ENCODE results near the gene PKMYT1. TPM values are rescaled to one million over a fixed set of nuclear protein-coding genes. Genes with fewer than 3 reads are reported as not detected.

The PKMYT1 gene
- total and polyA plus RNA-seq, 2 experiments from 2014 or later, result 90.9 to 100 TPM

DNA sequence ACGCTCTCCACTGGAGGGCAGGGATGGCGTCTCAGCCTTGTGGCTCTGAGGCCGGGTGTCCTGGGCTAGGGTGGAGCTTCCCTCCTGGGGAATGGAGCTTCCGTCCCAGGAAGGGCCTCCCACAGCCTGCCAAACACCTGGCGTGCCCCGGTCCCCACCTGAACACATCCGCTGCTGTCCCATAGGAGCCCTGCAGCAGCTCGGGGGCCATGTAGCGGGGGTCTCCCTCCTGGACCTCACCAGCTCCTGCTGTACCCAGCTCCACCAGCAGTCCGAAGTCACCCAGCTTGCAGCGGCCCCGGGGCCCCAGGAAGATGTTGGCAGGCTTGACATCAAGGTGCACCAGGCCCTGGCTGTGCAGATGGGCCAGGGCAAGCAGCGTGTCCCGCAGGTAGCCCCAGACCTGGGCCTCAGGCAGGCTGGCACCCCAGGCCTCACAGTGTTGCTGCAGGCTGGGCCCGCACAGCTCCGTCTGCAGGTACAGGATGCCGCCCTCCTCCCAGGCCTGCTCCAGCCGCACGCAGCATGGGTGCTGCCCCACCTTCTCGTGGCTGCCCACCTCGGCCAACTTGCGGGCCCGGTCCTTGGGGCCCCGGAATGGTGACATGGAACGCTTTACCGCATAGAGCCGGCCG, 5.0 kb downstream of the PKMYT1 start:
- Histone ChIP-seq H3F3A (replicated peaks; ENCODE audit: low read depth) (peaks cover 18% of the 10 kb centered on the region), H3K4me3 (no peak overlapping the region), H2AFZ (no peak overlapping the region), H3K79me2 (replicated peaks; ENCODE audit: insufficient read depth) (peaks cover 14% of the 10 kb centered on the region), H3K4me1 (ENCODE audit: insufficient read depth) (no peaks in the 10 kb centered on the region; the same call in 1 of the 2 replicates), H4K20me1 (replicated peaks; ENCODE audit: insufficient read depth) (peaks cover 17% of the 10 kb centered on the region), H3K4me2 (no peak overlapping the region), H3K27ac (ENCODE audit: low read depth) (no peak overlapping the region), H3K36me3 (ENCODE audit: insufficient read depth) (0 out of 2 replicates have a peak, but pooled peaks cover 3% of the 10 kb centered on the region), H3K9me2 (ENCODE audit: insufficient read depth) (no peaks in the 10 kb centered on the region), H3K27me3 (ENCODE audit: insufficient read depth) (no peaks in the 10 kb centered on the region)
- H3K27ac Mint-ChIP-seq, result no peak overlapping the region
- H3K9me3 Mint-ChIP-seq, result no peaks in the 10 kb centered on the region
- peaks cover 37% of the 10 kb centered on the region for H3K36me3 Mint-ChIP-seq (ENCODE audit: low read depth)
- peaks cover 15% of the 10 kb centered on the region; the same call in 2 of the 3 replicates for H3K4me1 Mint-ChIP-seq
- H3K27me3 Mint-ChIP-seq (ENCODE audit: insufficient read depth, low read depth, poor library complexity), result peaks cover 24% of the 10 kb centered on the region
- TF ChIP-seq EZH2 (IDR thresholded peaks at IDR 0.05; ENCODE audit: low read depth, unreplicated experiment), result no peak
- no peak for TF ChIP-seq EZH2phosphoT487 (IDR thresholded peaks at IDR 0.05; ENCODE audit: unreplicated experiment)
- no peak for TF ChIP-seq CREB1 (CRISPR knock-in tag; IDR thresholded peaks at IDR 0.05; ENCODE audit: low read depth)
- TF ChIP-seq, protein P1, sequence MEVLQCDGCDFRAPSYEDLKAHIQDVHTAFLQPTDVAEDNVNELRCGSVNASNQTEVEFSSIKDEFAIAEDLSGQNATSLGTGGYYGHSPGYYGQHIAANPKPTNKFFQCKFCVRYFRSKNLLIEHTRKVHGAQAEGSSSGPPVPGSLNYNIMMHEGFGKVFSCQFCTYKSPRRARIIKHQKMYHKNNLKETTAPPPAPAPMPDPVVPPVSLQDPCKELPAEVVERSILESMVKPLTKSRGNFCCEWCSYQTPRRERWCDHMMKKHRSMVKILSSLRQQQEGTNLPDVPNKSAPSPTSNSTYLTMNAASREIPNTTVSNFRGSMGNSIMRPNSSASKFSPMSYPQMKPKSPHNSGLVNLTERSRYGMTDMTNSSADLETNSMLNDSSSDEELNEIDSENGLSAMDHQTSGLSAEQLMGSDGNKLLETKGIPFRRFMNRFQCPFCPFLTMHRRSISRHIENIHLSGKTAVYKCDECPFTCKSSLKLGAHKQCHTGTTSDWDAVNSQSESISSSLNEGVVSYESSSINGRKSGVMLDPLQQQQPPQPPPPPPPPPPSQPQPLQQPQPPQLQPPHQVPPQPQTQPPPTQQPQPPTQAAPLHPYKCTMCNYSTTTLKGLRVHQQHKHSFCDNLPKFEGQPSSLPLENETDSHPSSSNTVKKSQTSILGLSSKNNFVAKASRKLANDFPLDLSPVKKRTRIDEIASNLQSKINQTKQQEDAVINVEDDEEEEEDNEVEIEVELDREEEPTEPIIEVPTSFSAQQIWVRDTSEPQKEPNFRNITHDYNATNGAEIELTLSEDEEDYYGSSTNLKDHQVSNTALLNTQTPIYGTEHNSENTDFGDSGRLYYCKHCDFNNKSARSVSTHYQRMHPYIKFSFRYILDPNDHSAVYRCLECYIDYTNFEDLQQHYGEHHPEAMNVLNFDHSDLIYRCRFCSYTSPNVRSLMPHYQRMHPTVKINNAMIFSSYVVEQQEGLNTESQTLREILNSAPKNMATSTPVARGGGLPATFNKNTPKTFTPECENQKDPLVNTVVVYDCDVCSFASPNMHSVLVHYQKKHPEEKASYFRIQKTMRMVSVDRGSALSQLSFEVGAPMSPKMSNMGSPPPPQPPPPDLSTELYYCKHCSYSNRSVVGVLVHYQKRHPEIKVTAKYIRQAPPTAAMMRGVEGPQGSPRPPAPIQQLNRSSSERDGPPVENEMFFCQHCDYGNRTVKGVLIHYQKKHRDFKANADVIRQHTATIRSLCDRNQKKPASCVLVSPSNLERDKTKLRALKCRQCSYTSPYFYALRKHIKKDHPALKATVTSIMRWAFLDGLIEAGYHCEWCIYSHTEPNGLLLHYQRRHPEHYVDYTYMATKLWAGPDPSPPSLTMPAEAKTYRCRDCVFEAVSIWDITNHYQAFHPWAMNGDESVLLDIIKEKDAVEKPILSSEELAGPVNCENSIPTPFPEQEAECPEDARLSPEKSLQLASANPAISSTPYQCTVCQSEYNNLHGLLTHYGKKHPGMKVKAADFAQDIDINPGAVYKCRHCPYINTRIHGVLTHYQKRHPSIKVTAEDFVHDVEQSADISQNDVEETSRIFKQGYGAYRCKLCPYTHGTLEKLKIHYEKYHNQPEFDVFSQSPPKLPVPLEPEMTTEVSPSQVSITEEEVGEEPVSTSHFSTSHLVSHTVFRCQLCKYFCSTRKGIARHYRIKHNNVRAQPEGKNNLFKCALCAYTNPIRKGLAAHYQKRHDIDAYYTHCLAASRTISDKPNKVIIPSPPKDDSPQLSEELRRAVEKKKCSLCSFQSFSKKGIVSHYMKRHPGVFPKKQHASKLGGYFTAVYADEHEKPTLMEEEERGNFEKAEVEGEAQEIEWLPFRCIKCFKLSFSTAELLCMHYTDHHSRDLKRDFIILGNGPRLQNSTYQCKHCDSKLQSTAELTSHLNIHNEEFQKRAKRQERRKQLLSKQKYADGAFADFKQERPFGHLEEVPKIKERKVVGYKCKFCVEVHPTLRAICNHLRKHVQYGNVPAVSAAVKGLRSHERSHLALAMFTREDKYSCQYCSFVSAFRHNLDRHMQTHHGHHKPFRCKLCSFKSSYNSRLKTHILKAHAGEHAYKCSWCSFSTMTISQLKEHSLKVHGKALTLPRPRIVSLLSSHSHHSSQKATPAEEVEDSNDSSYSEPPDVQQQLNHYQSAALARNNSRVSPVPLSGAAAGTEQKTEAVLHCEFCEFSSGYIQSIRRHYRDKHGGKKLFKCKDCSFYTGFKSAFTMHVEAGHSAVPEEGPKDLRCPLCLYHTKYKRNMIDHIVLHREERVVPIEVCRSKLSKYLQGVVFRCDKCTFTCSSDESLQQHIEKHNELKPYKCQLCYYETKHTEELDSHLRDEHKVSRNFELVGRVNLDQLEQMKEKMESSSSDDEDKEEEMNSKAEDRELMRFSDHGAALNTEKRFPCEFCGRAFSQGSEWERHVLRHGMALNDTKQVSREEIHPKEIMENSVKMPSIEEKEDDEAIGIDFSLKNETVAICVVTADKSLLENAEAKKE (CRISPR knock-in tag; IDR thresholded peaks at IDR 0.05), result no peak
- TF ChIP-seq, protein P2, sequence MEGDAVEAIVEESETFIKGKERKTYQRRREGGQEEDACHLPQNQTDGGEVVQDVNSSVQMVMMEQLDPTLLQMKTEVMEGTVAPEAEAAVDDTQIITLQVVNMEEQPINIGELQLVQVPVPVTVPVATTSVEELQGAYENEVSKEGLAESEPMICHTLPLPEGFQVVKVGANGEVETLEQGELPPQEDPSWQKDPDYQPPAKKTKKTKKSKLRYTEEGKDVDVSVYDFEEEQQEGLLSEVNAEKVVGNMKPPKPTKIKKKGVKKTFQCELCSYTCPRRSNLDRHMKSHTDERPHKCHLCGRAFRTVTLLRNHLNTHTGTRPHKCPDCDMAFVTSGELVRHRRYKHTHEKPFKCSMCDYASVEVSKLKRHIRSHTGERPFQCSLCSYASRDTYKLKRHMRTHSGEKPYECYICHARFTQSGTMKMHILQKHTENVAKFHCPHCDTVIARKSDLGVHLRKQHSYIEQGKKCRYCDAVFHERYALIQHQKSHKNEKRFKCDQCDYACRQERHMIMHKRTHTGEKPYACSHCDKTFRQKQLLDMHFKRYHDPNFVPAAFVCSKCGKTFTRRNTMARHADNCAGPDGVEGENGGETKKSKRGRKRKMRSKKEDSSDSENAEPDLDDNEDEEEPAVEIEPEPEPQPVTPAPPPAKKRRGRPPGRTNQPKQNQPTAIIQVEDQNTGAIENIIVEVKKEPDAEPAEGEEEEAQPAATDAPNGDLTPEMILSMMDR (conservative IDR thresholded peaks at IDR 0.05; ENCODE audit: low read depth in 2 of 2), result no peak
- TF ChIP-seq STAT1 (IDR thresholded peaks at IDR 0.05; ENCODE audit: unreplicated experiment), result no peak
- no peak for DNase-seq (ENCODE audit: low spot score)
- no peak for ATAC-seq
- H3K4me3 Mint-ChIP-seq, result no peak overlapping the region

Data from GM23338 (cell line).